AG08396 (cell line): ENCODE results near the gene R3HDM2.
A peak's percentile ranks its signal among the peaks of the same experiment; 100 is the strongest.

Experiments used
- DNase-seq: peaks from one replicate; pipeline ENCODE4 v3.0.0; 2012; ENCODE audit warnings: low spot score, mixed read lengths

Gene R3HDM2

DNA sequence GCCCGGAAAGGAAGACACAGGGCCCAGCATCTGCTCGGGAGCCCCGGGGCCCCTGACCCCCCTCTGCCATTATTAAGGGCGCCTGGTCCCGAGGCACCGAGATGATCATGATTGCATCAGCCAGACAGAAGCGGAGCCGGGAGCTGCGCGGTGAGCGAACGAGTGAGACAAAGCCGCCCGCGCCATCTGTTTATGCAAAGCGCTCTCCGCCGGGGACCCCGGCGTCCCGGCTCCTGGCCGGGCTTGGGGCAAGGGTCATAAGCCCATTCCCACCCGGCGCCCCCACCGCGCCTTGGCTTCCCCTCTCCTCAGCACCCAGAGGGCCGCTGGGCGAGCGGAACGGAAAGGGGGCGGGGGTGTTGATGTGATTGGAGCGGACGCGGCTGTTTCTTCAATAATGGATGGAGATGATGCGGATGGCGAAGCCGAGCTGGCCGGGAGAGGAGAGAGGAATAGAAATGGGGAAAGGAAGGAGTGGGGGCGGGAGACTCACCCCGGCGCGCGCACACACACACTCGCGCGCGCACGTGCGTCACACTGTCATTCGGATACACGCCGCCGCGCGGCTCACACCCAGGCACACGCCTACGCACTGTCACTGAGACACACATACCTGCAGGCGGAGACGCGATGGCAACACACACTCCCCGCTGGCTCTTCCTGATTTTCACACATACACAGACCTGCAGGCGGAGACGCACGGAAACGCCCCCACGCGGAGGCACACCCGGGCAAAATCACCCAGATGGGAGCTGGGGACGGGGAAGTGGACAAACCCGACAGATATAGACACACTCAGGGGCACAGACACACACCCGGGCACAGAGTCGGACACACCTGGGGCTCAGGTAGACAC lies 190.5 kb downstream of the R3HDM2 start:
- peak; percentile 75 for DNase-seq

DNA sequence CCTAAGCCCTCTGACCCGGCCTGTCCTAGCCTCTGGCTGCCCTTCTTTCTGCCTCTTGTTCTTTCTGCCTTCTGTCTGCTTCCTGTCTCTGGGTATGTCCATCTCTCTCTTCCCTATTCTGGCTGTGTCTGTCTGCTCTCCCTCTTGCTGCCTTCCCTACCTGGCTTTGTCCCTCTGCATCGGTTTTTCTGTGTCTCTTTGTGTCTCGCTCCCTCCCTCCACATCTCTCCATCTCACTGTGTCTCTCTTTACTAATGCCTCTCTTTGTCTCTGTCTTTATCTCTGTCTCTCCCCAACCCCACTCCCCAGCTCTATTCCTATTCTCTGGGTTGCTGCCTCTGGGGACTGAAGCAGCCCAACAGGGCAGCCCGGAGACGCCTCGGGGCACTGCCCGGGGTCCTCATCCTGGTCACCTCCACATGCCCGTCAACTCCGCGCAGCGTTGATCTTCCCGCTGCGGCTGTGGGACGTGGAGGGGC lies 191.2 kb downstream of the R3HDM2 start:
- DNase-seq, result peak; percentile 23

DNA sequence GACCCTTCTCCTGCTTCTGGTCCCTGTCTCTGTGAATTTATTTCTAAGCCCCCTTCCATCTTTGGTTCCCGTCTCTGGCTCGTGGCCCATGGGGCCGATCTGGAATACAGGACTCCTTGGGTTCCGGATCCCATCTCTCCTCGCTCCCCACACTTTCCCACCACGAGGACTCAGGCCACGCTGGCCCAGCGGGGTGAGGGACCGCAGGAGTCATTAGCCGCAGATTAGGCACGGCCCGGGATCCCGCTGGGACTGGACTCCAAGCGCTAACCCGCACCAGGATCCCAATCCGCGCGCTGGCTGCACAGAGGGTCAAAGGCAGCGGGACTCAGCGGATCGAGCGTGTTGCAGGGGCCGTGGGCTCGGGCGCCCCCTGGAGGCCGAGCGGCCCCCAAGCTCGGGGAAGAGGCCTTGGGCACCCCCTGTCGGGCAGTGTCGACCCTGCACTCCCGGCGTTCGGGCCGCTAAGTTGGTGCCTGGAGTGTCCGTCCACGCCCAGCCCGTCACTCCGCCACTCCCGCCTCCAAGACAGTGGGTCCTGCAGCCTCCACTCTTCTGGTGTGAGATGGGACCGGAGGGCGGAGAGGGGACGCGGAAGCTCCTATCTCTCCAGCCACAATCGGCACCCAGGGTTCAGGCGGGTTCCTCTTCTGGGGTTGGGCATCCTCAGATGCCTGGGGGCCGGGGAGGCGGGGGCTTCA lies 191.8 kb downstream of the R3HDM2 start:
- peak; percentile 96 for DNase-seq

DNA sequence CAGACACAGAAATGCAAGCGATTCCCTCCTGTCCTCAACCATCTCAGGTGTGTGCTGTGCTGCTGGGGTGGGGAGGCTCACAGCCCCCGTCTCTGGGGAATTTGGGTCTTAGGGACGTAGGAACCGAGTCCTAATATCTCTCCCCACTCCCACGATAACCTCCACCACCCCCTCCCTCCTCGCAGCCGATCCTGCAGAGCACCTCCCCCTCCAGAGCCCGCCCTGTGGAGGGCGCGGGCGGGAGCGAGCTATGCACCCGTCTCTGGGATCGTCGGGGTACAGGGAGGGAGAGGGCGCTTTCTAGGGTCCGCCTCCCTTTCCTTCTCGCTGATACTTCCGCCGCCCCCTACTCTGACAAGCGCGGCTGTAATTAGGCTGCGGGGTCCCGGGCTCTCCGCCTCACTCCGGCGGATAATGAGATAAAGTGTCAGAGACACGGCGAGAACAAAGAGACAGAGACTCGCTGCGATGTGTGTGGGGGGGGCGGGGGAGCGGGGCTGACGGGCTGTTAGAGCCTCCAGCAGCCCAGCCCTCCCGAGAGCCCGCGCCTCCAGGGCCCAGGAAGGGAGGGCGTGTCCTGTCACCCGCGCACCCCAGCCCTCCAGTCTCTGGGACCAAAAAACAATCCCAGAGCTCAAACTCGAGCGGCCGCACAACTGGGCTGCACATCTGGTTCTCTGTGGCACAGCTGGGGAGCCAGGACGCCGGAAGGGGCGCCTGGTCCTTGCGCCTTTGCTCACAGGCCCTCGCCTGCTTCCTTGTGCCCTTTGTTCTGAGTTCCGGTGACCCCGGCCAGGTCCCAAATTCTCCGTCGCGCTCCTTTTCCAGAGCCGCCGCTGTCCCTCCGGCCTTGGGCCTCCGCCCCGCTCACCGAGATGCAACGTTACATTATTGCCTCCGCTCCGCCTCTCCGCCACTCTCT lies 192.7 kb downstream of the R3HDM2 start:
- DNase-seq, result peak; percentile 39

DNA sequence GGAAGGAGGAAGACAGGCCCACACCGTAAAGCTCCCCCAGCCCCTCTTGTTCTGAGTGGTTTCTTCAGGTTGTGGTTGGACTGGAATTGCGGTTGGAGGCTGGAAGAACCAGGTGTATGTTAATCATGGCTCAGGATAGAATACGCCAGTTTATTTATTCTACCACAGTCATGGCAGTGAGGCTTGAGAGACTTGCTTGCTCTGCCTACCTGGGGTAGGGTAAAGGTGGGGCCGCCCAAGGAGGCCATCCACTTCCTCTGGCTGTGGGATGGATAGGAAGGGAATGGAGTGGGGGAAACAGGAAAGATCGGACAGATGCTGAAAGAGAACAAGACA lies 193.3 kb downstream of the R3HDM2 start:
- no peak for DNase-seq

DNA sequence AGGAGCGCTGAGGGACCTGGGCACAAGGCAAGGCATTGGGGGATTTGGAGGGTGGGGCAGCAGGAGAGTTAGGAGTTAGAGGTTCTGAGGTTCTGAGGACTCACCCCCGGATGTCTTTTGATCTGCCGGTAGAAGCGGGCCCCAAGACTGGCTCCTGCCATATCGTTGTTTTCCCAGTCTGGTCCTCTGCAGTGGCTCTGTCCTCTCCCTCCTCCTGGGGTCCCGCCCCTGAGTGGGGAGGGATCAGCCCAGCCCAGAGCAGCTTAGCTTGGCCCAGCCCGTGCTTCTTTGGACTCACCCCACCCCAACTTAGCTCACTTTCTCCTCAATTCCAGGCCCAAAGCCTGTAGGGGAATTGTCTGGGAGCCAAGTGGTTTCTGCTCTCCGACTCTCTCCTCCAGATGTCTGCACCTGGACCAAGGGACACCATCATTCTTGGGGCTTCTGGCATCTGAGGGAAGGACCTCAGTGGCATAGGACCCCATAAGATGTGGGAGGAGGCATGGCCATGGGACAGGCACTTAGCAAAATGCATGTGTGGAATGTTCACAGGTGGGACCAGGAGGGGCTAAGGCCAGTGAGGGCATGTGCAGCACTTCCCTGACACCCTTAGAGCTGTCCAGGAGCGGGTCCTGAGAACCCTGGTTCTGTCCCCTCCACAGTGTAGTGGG lies 193.8 kb downstream of the R3HDM2 start:
- peak; percentile 16 for DNase-seq

DNA sequence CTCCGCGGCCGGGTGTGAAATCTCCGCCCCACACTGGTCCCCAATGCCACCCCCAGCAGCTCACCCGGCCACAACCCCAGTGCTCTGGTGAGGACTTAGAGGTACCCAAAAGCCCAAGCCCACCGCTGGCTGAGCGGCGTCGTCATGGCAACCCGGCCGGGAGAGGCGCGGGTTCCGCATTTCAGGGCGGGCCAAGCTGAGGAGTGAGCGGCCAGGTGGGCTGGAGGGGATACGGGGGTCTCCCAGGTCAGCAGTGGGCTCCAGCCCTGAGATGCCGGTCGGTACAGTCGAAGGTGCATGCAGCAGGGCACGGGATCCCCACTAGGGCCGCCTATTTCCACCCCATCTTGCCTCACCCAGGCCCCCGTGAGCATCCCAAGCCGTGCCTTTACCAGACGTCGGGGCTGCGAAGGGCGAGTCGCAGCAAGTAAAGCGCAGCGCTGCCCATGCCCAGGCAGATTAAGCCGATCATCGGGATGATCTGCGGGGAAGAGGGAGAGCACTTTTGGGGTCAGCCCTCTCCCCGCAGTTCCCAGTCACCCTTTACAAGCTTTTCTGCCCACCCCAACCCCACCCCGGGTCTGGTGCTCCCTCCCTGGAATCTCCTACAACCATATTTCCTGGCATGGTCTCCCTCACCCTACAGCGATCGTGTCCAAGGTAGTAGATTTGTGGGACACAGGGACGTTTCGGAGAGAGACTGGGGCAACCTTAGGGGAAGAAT lies 194.5 kb downstream of the R3HDM2 start:
- no peak for DNase-seq

DNA sequence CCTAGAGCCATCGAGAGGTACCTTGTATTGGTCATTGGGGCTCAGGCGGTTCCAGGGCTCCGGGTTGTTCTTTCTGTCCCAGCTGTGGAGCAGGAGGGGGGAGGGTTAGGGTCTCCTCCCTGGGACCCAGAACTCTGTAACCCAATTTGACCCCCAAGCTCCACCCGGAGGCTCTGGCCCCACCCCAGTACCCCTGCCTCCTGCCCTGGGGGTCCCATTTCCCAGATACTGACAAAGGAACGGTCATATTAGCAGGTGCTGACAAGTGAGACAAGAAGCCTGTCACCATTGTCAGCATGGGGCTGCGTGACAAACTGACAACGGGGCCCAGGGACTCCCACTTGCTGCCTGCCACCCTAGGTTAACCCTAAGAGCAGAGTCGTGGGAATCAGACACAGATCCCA lies 195.1 kb downstream of the R3HDM2 start:
- no peak for DNase-seq

DNA sequence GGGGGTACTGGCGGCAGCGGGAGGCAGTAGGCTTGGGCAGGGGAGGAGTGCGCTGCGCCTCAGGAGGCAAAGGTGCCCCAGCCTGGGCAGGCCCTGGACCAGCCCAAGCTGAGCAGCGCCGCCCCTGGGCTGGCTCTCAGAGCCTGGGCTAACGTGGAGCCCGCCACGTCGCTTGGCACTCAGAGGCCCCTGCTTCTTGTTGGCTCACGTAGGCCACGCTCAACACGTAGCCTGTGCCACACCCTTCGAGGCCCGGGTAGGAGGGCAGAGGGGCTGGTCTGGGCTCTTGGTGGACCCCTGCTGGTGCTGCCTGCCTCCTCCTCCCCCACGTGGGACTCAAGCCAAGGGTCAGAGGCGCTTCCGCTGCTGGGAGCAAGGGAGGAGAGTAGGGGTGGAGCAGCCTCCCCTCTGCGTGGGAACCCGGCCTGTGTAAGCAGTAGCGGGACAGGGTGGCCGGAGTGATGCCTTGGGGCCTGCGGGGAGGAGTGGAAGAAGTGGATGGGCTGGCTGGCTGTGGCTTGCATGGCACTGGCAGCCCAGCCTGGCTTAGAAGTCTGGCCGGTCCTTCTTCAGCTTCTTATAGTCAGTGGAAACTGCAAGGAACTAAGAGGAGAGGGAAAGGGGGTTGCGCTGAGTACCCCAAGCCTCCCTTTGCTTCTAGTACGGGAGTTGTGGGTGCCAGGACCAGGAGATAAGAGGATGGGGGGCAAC lies 195.7 kb downstream of the R3HDM2 start:
- DNase-seq, result peak; percentile 14

DNA sequence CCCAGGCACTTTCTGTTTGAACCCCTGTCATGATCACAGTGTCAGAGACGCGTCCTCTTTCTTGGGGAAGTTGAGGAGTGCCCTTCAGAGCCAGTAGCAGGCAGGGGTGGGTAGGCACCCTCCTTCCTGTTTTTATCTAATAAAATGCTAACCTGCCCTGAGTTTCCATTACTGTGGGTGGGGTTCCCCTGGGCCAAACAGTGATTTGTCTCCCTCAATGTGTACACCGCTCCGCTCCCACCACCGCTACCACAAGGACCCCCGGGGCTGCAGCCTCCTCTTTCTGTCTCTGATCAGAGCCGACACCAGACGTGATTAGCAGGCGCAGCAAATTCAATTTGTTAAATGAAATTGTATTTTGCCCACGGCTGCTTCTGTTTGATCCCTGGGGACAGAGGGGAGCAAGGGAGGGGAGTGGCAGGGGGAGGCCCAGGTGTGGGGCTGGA lies 196.2 kb downstream of the R3HDM2 start:
- no peak for DNase-seq

DNA sequence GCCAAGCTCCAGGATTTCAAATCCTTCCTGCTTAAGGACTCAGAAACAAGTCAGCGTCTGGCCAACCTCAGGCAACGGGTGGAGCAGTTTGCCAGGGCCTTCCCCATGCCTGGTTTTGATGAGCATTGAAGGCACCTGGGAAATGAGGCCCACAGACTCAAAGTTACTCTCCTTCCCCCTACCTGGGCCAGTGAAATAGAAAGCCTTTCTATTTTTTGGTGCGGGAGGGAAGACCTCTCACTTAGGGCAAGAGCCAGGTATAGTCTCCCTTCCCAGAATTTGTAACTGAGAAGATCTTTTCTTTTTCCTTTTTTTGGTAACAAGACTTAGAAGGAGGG lies 196.6 kb downstream of the R3HDM2 start:
- no peak for DNase-seq

DNA sequence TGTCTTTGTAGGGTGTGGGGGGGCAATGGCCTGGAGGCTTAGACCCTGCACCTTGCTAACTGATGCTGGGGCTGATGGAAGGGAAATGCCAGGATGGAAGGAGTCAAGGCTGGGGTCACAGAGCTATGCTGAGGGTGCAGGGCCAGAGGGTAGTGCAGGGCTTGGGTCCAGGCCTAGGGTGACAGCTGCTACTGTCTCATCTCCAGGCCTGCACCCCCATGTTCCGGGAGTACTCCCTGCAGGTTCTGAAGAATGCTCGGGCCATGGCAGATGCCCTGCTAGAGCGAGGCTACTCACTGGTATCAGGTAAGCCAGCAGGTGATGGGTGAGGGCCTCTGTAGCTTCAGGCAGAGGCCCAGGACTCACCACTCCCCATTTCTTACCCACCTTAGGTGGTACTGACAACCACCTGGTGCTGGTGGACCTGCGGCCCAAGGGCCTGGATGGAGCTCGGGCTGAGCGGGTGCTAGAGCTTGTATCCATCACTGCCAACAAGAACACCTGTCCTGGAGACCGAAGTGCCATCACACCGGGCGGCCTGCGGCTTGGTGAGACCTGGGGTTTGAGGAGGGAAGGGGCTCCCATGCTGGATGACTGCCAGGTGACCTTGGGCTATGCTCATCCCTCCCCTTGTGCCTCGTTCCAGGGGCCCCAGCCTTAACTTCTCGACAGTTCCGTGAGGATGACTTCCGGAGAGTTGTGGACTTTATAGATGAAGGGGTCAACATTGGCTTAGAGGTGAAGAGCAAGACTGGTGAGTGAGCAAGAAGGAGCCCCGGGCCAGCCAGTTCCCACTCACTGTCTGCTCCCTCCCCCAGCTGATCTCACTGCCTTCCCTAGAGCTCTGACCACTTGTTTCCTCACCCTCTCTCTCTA lies 197.2 kb downstream of the R3HDM2 start:
- peak; percentile 21 for DNase-seq

DNA sequence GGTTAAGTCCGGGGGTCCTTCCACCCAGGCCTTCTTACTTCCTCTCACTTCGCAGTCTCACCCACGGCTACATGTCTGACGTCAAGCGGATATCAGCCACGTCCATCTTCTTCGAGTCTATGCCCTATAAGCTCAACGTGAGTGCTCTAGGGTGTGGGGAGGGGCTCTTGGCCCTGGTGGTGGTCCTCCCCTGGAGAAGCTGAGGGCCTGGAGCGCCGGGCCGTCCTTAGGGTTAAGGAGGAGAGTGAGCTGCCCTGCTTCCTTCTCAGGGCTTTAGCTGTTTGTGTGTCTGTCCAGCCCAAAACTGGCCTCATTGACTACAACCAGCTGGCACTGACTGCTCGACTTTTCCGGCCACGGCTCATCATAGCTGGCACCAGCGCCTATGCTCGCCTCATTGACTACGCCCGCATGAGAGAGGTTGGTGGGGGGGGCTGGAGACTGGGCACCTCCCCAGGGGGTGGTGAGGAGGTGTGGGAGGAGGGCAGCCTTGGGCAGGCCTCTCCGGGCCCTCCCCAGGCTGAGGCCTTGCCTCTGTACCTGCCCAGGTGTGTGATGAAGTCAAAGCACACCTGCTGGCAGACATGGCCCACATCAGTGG lies 198.6 kb downstream of the R3HDM2 start:
- DNase-seq, result no peak

DNA sequence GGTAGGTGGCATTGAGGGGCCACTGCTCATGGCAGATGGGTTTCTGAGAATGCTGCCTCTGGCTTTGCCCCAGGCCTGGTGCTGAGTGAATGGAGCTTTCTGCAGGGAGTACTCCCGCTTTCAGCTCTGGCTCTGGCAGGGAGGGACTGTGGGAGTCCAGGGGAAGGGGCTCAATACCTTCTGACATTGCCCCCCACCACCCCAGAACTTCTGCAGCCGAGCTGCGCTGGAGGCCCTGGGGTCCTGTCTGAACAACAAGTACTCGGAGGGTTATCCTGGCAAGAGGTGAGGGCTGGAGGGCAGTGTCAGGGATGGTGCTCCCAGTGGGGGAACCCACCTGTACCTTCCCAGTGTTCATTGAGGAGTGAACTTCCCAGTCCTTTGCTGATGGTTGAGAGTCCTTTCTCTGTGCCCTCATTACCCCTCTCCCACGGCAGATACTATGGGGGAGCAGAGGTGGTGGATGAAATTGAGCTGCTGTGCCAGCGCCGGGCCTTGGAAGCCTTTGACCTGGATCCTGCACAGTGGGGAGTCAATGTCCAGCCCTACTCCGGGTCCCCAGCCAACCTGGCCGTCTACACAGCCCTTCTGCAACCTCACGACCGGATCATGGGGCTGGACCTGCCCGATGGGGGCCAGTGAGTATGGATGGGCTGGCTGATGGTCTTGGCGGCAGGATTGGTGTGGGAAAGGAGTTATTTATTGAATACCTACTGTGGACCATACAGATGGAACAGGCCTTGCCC lies 199.4 kb downstream of the R3HDM2 start:
- no peak for DNase-seq

DNA sequence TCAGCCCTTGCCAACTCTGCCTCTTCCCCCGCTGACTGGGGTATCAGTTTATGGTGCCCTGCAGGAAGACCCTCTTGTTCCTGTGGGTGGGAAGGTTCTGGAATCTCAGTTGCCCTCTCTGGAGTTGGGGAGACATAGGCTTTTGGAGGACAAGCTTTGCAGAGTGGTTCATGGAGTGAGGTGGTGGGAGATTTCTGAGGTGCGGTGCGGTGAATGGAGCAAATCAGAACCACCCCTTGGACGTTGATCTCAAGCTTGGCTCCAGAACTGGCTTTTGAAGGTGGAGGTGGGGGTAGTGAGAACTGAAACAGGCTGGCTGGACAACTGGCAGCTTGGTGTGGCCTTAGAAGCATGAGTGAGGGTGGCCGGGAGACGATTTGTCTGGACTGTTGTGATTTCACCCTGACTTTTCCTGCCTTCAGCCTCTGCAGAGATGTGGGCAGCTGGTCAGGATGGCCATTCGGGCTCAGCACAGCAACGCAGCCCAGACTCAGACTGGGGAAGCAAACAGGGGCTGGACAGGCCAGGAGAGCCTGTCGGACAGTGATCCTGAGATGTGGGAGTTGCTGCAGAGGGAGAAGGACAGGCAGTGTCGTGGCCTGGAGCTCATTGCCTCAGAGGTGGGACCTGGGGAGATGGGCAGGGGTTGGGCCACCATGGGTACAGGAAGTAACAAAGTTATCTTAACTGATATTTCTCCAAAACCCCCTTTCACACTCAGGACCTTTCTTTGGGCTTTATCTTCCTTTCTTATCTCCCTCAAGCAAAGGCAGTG lies 200.3 kb downstream of the R3HDM2 start:
- DNase-seq, result no peak

DNA sequence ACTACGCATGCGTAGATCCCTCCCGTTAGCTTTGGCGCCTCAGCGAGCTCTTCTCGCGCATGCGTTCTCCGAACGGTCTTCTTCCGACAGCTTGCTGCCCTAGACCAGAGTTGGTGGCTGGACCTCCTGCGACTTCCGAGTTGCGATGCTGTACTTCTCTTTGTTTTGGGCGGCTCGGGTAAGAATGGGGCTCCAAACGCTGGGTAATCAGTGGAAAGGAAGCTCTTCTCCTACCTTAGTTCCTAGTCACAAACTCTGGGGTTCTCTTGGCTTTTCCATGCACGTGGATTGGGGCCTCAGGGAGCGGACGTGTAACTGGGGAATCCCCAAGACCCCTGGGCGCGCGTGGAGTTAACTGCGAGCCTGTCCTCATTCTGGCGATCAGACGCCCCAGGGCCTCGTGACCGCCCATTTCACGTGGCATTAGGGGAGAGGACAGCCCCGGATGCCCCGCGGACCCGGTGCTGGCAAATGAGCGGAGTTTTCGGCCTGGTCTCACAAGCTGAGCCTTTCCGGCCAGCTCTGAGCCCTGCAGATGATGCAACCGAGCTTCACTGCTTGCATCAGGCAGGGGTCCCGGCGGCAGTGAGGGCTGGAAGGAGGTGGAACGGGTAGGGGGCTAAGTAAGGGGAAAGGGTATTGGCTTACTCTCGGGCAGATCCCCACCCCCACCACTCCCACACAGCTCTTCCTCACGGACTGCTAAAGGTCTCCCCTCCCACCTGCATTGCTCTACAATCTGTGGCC lies 201.0 kb downstream of the R3HDM2 start, which contains the start of gene SHMT2:
TSS of gene SHMT2 (plus strand) at position 78 of the 747 bp plus-strand sequence. CDS start at position 146, 68 bp downstream.
- peak; percentile 99 for DNase-seq
